ENCODE results near the gene SHC2.

- no peak for TF ChIP-seq CTCF (conservative IDR thresholded peaks at IDR 0.05; ENCODE audit: low read depth, low read length)
- no peak for TF ChIP-seq EZH2 (IDR thresholded peaks at IDR 0.05; ENCODE audit: borderline replicate concordance, low read depth, low read length, poor library complexity, severe bottlenecking)
These were observed 58.8 kb downstream of the SHC2 start for GRCh38 chr19:401866-402511.
